Esophagus muscularis mucosa (tissue), 4 donors: ENCODE results near the gene ZNF366. TPM values are rescaled to one million over a fixed set of nuclear protein-coding genes. Genes with fewer than 3 reads are reported as not detected.

Source experiments
- DNase-seq: peaks from one replicate; pipeline ENCODE4 v3.0.0-alpha.2; 2017; ENCODE audit errors: extremely low spot score
- H3K27ac ChIP-seq, 4 donors: fragments of 200-600 bp; sonication (generic); replicated peaks in 1 of 4; 1 replicate in 3 of 4; 2 replicates in 1 of 4; pipeline ENCODE4 v1.5.1; 2016 to 2019; ENCODE audit warnings: mild to moderate bottlenecking in 1 of 4
- H3K27me3 ChIP-seq, 4 donors: fragments of 200-600 bp; sonication (generic); one replicate each; pipeline versions ENCODE4 v1.5.1 to v1.6.0; 2016 to 2019
- H3K36me3 ChIP-seq, 4 donors: fragments of 200-600 bp; sonication (generic); one replicate each; pipeline ENCODE4 v1.5.1; 2016 to 2019
- H3K4me1 ChIP-seq, 4 donors: fragments of 200-600 bp; sonication (generic); one replicate each; pipeline ENCODE4 v1.5.1; 2016 to 2019
- H3K4me3 ChIP-seq, 4 donors: fragments of 200-600 bp; sonication (generic); 1 replicate in 2 of 4; 2 replicates in 2 of 4; pipeline ENCODE4 v1.5.1; 2016 to 2019; ENCODE audit warnings: mild to moderate bottlenecking in 4 of 4, moderate library complexity in 1 of 4
- H3K9me3 ChIP-seq, 4 donors: fragments of 200-600 bp; sonication (generic); 1 replicate in 3 of 4; 2 replicates in 1 of 4; pipeline ENCODE4 v1.5.1; 2016 to 2019
- EP300 ChIP-seq: sonication (generic); formaldehyde crosslinking; IDR thresholded peaks from one replicate; pipeline ENCODE4 v1.6.1; 2017; ENCODE audit warnings: antibody characterized with exemption
- POLR2A ChIP-seq: fragments of 450-650 bp; IDR thresholded peaks from one replicate; pipeline ENCODE4 v1.6.1; 2017; ENCODE audit warnings: antibody characterized with exemption, moderate library complexity, mild to moderate bottlenecking, low read depth
- POLR2AphosphoS5 ChIP-seq, 2 donors: sonication (generic); formaldehyde crosslinking; IDR thresholded peaks; one replicate each; pipeline ENCODE4 v1.6.1; 2017; ENCODE audit warnings: antibody characterized with exemption in 2 of 2
- WGBS: methylation state at CpG from one replicate; pipeline ENCODE4 v1.1.5; 2018; 5-methylcytosine and 5-hydroxymethylcytosine counted together
- intact Hi-C: fragments of 100-400 bp; cut with DNase I; formaldehyde crosslinking; loops from one replicate; pipeline ENCODE4 v1.15.1; 2023
- total RNA-seq, 4 donors: library from RNA; depleted of rRNA; stranded (reverse); fragments of >200 nt; gene quantifications; one replicate each; pipeline versions ENCODE4 v1.1.0 to v1.2.1, GENCODE V29; 2016
- TF ChIP-seq, protein P1 (sequence below), 3 experiments: fragments of 200-600 bp in 2 of 3; fragments of 450-650 bp in 1 of 3; sonication (generic) in 2 of 3; IDR thresholded peaks; one replicate each; pipeline ENCODE4 v1.5.1; 2017 to 2019; ENCODE audit warnings: antibody characterized with exemption in 3 of 3, mild to moderate bottlenecking in 2 of 3, moderate library complexity in 1 of 3

The ZNF366 gene
- total RNA-seq, 4 donors from 2014 or later = 3.1 to 11.1 (median 5.0) TPM

DNA sequence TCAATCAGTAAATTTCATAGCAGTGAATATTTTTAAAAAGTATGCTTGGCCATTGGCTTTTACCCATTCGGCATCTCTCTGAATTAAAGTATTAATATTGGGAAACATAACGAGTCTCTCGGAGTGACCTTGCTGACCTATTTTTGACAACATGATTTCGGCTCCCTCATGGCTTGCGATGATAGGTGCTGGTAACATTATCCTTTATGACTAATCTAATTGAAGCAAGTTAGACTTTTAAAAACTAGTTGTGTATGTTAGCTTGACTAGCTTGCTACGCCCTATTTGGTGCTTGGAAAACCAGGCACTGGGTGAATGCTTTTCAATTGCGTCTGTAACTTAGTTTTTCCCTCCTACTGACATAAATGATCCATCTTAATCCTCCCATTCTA lies 1.1 kb downstream of the ZNF366 start:
- intact Hi-C loops = no loop called here
- H3K4me1 ChIP-seq = peaks cover 31 to 56% (median 46%) of the 10 kb centered on the region in 4 donors
- TF ChIP-seq POLR2AphosphoS5 (IDR thresholded peaks at IDR 0.05) (no peak), EP300 (no peak), POLR2A (no peak)
- TF ChIP-seq, protein P1, sequence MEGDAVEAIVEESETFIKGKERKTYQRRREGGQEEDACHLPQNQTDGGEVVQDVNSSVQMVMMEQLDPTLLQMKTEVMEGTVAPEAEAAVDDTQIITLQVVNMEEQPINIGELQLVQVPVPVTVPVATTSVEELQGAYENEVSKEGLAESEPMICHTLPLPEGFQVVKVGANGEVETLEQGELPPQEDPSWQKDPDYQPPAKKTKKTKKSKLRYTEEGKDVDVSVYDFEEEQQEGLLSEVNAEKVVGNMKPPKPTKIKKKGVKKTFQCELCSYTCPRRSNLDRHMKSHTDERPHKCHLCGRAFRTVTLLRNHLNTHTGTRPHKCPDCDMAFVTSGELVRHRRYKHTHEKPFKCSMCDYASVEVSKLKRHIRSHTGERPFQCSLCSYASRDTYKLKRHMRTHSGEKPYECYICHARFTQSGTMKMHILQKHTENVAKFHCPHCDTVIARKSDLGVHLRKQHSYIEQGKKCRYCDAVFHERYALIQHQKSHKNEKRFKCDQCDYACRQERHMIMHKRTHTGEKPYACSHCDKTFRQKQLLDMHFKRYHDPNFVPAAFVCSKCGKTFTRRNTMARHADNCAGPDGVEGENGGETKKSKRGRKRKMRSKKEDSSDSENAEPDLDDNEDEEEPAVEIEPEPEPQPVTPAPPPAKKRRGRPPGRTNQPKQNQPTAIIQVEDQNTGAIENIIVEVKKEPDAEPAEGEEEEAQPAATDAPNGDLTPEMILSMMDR (IDR thresholded peaks at IDR 0.05) = no peak
- H3K36me3 ChIP-seq = no peaks in the 10 kb centered on the region
- no peaks in the 10 kb centered on the region for H3K9me3 ChIP-seq
- peak; percentile 62 for DNase-seq
- H3K27me3 ChIP-seq = no peaks in the 10 kb centered on the region
- WGBS = 78% methylated on average over 7 of the region's 7 CpGs
- H3K4me3 ChIP-seq = peak overlapping the region; percentile 10 to 34 (median 28)
- H3K27ac ChIP-seq = peak overlapping the region; percentile 0 to 46 (median 27)

DNA sequence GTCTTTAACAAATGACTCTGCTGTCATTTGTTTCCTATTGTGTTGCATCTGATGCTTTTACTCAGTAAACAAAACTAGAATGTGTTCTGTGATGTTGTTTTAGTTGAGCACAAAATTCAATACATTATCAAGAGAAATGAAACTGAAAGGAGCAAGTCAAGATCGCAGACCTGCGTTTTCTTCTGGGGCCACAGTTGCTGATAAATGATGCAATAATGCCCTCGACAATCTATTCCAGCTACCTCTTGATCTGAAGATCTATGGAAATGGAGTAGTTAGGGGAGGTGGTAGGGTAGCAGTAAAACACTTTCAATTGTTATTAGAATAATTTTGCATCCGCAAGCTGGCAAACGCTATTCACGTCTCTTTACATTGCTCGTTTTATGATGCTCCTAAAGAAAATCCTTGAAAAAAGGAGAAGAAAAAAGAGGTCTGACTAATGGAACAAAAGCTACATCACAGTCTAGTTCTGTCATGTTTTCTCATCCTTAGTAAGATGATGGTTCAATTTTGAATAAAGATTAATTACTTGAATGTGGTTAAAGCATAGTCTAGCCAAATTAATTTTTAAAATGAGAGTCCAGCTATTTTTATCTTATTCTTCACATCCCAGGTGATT lies 1.6 kb downstream of the ZNF366 start:
- DNase-seq = peak; percentile 19
- TF ChIP-seq POLR2A = no peak
- TF ChIP-seq, protein P1 (IDR thresholded peaks at IDR 0.05) = no peak
- TF ChIP-seq POLR2AphosphoS5 (IDR thresholded peaks at IDR 0.05) = no peak
- TF ChIP-seq EP300 = no peak
- peak overlapping the region; percentile 12 to 46 (median 27) for H3K27ac ChIP-seq
- no peaks in the 10 kb centered on the region for H3K27me3 ChIP-seq
- peak overlapping the region; percentile 10 to 34 (median 28) for H3K4me3 ChIP-seq
- intact Hi-C loops = no loop called here
- H3K36me3 ChIP-seq = no peaks in the 10 kb centered on the region
- WGBS = 67% methylated on average over 7 of the region's 7 CpGs
- H3K4me1 ChIP-seq = peaks cover 30 to 52% (median 44%) of the 10 kb centered on the region in 4 donors
- no peaks in the 10 kb centered on the region for H3K9me3 ChIP-seq

GRCh38 chr5:72505016-72505415 lies 2.2 kb downstream of the ZNF366 start:
- H3K4me3 ChIP-seq = peak overlapping the region in 3 of 4 donors; percentile 10 to 34 (median 26)

DNA sequence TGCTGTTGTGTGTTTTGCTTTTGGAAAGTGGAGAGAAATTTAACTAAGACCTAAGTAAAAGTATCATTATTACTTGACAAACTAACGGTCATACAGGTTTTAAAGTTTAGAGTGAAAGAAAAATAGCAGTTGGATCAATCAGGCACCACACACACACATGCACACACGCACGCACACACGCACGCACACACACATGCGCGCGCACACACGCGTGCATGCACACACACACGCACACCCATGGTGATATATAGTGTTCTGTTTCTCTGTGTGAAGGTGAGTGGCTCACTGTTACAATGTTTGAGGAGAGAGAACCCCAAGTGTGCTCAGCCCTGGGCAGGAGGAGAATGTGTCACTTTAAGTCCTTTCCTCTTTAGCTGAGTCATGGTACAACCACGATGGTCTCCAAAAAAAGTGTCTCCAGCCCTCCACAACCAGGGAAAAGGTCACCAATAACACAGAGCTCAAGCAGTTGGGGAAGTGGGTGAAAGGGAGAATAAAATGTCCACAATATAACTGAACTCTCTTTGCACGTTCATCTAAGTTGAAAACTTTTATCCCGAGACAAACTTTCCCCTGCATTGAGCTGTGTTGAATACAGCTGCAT lies 3.2 kb downstream of the ZNF366 start:
- 72% methylated on average over 14 of the region's 14 CpGs for WGBS
- no peak for TF ChIP-seq POLR2A
- peak; percentile 37 to 75 for TF ChIP-seq POLR2AphosphoS5 (IDR thresholded peaks at IDR 0.05)
- TF ChIP-seq EP300 = no peak
- TF ChIP-seq, protein P1 (IDR thresholded peaks at IDR 0.05) = no peak
- Histone ChIP-seq H3K9me3 (no peaks in the 10 kb centered on the region), H3K4me1 (peaks cover 21 to 35% (median 31%) of the 10 kb centered on the region in 4 donors), H3K36me3 (no peaks in the 10 kb centered on the region), H3K27ac (peak overlapping the region in 3 of 4 donors; percentile 25 to 46 (median 29)), H3K4me3 (peak overlapping the region; percentile 1 to 34 (median 18)), H3K27me3 (no peaks in the 10 kb centered on the region)
- peak; percentile 91 for DNase-seq
- intact Hi-C loops = no loop called here

More at GRCh38 chr5:72505016-72505415, 2.2 kb downstream of the ZNF366 start:
- 78% methylated on average over 5 of the region's 5 CpGs for WGBS
- peaks cover 29 to 45% (median 39%) of the 10 kb centered on the region in 4 donors for H3K4me1 ChIP-seq
- no peaks in the 10 kb centered on the region for H3K9me3 ChIP-seq
- TF ChIP-seq POLR2AphosphoS5 (IDR thresholded peaks at IDR 0.05) = no peak
- no peak for TF ChIP-seq EP300
- TF ChIP-seq POLR2A = no peak
- TF ChIP-seq, protein P1 (IDR thresholded peaks at IDR 0.05) = no peak
- no peak for DNase-seq
- no peaks in the 10 kb centered on the region for H3K27me3 ChIP-seq
- intact Hi-C loops = no loop called here
- H3K27ac ChIP-seq = peak overlapping the region; percentile 12 to 46 (median 27)
- no peaks in the 10 kb centered on the region for H3K36me3 ChIP-seq
